ENCODE results near the gene COL26A1. TPM values are rescaled to one million over a fixed set of nuclear protein-coding genes. Genes with fewer than 3 reads are reported as not detected.

The COL26A1 gene
- total RNA-seq, 1 donor from 2014 or later: 128 TPM

- no peak for DNase-seq (ENCODE audit: extremely low spot score, unreplicated experiment)
Measured at GRCh38 chr7:101401390-101402080, 38.9 kb downstream of the COL26A1 start.

GRCh38 chr7:101402081-101402779 lies 39.6 kb downstream of the COL26A1 start:
- peaks cover 43% of the 10 kb centered on the region for H3K4me1 Mint-ChIP-seq (ENCODE audit: unreplicated experiment)
- no peak for TF ChIP-seq CTCF (IDR thresholded peaks at IDR 0.05)
- H3K9me3 Mint-ChIP-seq (ENCODE audit: unreplicated experiment): no peaks in the 10 kb centered on the region
- H3K27ac Mint-ChIP-seq (ENCODE audit: unreplicated experiment): peak overlapping the region; percentile 82
- peak overlapping the region; percentile 38 for H3K4me3 Mint-ChIP-seq (ENCODE audit: unreplicated experiment)
- H3K36me3 Mint-ChIP-seq (ENCODE audit: unreplicated experiment): peaks cover 9% of the 10 kb centered on the region
- H3K27me3 Mint-ChIP-seq (ENCODE audit: unreplicated experiment): no peaks in the 10 kb centered on the region
- no peak for DNase-seq (ENCODE audit: extremely low spot score, unreplicated experiment)

More at GRCh38 chr7:101401390-101402080, 38.9 kb downstream of the COL26A1 start:
- H3K36me3 Mint-ChIP-seq (ENCODE audit: unreplicated experiment): peaks cover 4% of the 10 kb centered on the region
- TF ChIP-seq CTCF (IDR thresholded peaks at IDR 0.05): no peak
- H3K4me3 Mint-ChIP-seq (ENCODE audit: unreplicated experiment): peak overlapping the region; percentile 38
- peaks cover 43% of the 10 kb centered on the region for H3K4me1 Mint-ChIP-seq (ENCODE audit: unreplicated experiment)
- peak overlapping the region; percentile 82 for H3K27ac Mint-ChIP-seq (ENCODE audit: unreplicated experiment)
- no peaks in the 10 kb centered on the region for H3K27me3 Mint-ChIP-seq (ENCODE audit: unreplicated experiment)
- H3K9me3 Mint-ChIP-seq (ENCODE audit: unreplicated experiment): no peaks in the 10 kb centered on the region

GRCh38 chr7:101402835-101403234 lies 40.2 kb downstream of the COL26A1 start:
- H3K4me3 Mint-ChIP-seq (ENCODE audit: unreplicated experiment): peak overlapping the region; percentile 18
- no peak for DNase-seq (ENCODE audit: extremely low spot score, unreplicated experiment)

GRCh38 chr7:101405474-101406067 lies 42.9 kb downstream of the COL26A1 start:
- DNase-seq (ENCODE audit: extremely low spot score, unreplicated experiment): no peak
- Mint-ChIP-seq H3K27ac (ENCODE audit: unreplicated experiment) (no peak overlapping the region), H3K36me3 (ENCODE audit: unreplicated experiment) (peaks cover 18% of the 10 kb centered on the region), H3K27me3 (ENCODE audit: unreplicated experiment) (no peaks in the 10 kb centered on the region), H3K9me3 (ENCODE audit: unreplicated experiment) (no peaks in the 10 kb centered on the region), H3K4me3 (ENCODE audit: unreplicated experiment) (no peak overlapping the region), H3K4me1 (ENCODE audit: unreplicated experiment) (peaks cover 32% of the 10 kb centered on the region)
- TF ChIP-seq CTCF (IDR thresholded peaks at IDR 0.05): no peak

More at GRCh38 chr7:101402835-101403234, 40.2 kb downstream of the COL26A1 start:
- H3K36me3 Mint-ChIP-seq (ENCODE audit: unreplicated experiment): peaks cover 12% of the 10 kb centered on the region
- no peaks in the 10 kb centered on the region for H3K9me3 Mint-ChIP-seq (ENCODE audit: unreplicated experiment)
- TF ChIP-seq CTCF (IDR thresholded peaks at IDR 0.05): no peak
- no peaks in the 10 kb centered on the region for H3K27me3 Mint-ChIP-seq (ENCODE audit: unreplicated experiment)
- peaks cover 43% of the 10 kb centered on the region for H3K4me1 Mint-ChIP-seq (ENCODE audit: unreplicated experiment)
- peak overlapping the region; percentile 76 for H3K27ac Mint-ChIP-seq (ENCODE audit: unreplicated experiment)

All from osteocyte (in vitro differentiated cells).